ENCODE data around the gene NSDHL.

The NSDHL gene

DNA sequence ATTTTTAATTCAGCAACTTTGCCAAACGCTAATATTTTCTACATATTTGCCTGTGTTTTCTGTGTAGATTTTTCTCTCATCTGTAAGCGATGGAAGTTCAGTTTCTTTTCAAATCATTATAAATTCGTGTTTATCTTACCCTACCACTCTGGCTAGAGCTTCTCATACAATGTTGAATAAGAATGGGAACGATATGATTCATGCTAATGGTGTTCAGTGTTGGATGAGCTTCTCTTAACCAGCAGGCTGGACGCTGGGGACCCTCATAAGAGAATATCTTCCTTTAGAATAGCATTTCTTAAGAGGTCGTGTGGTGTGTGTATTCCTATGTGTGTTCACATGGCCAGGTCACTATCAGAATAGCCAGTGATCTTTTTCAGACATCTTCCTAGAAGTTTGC, 31.0 kb downstream of the NSDHL start:
- TF ChIP-seq, protein P1, sequence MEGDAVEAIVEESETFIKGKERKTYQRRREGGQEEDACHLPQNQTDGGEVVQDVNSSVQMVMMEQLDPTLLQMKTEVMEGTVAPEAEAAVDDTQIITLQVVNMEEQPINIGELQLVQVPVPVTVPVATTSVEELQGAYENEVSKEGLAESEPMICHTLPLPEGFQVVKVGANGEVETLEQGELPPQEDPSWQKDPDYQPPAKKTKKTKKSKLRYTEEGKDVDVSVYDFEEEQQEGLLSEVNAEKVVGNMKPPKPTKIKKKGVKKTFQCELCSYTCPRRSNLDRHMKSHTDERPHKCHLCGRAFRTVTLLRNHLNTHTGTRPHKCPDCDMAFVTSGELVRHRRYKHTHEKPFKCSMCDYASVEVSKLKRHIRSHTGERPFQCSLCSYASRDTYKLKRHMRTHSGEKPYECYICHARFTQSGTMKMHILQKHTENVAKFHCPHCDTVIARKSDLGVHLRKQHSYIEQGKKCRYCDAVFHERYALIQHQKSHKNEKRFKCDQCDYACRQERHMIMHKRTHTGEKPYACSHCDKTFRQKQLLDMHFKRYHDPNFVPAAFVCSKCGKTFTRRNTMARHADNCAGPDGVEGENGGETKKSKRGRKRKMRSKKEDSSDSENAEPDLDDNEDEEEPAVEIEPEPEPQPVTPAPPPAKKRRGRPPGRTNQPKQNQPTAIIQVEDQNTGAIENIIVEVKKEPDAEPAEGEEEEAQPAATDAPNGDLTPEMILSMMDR (IDR thresholded peaks at IDR 0.05; ENCODE audit: borderline replicate concordance, insufficient read depth, low read depth, low read length), result no peak
- no peak overlapping the region for H3K4me3 ChIP-seq (ENCODE audit: low read depth, low read length)

DNA sequence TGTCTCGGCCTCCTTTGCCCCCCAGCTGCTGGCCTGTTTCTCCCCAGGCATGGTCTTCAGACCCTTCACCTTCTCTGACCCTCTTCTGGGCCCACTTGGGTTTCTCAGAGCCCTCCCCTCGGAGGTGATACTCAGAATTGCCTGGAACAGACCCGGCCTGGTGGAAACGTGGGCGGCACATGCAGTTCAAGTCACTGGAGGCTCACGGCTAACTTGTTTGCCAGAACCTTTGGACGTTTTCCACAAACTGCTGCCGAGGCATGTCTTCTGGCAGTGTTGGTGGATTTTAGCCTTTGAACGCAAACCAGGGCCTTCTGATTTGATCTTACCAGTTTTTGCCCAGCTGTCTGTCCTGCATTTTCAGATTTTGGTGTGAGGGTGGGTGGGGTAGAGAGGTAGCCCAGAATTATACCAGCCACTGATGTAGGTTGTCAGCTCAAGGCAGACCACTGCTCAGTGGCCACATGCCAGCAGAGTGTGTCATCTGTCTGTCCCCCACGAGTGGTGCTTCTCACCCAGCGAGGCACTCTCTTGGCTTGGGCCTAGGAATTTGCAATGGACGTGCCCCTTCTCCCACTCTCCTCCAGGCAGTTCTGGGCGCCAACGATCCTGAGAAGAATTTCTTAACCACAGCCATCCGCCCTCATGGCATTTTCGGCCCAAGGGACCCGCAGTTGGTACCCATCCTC, 34.5 kb downstream of the NSDHL start:
- H3K4me3 ChIP-seq (ENCODE audit: low read depth, low read length), result no peak overlapping the region
- TF ChIP-seq, protein P1 (IDR thresholded peaks at IDR 0.05; ENCODE audit: borderline replicate concordance, insufficient read depth, low read depth, low read length), result no peak

DNA sequence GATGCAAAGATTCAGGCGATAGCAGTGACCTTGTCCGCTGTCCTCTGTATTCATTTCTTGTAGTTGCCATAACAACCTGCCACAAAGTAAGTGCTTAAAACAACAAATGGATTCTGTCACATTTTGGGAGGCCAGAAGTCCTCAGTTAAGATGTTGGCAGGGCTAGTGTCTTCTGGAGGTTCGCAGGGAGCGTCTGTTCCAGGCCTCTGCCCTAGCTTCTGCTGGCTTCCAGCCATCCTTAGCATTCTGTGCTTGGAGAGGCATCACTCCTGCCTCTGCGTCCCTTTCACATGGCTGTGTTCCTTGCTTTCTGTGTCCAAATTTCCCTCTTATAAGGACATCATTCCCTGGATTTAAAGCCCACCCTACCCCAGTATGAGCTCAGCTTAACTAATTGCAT, 35.5 kb downstream of the NSDHL start:
- no peak overlapping the region for H3K4me3 ChIP-seq (ENCODE audit: low read depth, low read length)
- TF ChIP-seq, protein P1 (IDR thresholded peaks at IDR 0.05; ENCODE audit: borderline replicate concordance, insufficient read depth, low read depth, low read length), result no peak

DNA sequence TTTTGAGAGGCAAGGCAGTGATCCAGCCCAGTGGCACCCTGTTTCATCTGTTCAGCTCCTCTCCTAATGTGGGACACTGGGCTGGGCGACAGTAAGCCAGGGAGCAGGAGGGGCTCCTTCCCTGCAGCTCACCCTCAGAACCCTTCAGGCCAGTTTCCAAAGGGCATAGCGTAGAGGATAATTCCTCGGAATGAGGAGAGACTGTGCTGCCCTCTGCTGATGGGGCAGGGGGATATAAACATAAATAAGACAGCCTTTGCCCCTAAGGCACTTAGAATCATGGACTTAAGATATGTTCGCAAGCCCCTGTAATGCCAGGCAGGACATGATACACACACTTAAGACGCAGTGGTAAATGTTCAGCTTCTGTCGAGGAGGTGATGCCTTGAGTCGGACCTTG, 39.1 kb downstream of the NSDHL start:
- no peak overlapping the region for H3K4me3 ChIP-seq (ENCODE audit: low read depth, low read length)

DNA sequence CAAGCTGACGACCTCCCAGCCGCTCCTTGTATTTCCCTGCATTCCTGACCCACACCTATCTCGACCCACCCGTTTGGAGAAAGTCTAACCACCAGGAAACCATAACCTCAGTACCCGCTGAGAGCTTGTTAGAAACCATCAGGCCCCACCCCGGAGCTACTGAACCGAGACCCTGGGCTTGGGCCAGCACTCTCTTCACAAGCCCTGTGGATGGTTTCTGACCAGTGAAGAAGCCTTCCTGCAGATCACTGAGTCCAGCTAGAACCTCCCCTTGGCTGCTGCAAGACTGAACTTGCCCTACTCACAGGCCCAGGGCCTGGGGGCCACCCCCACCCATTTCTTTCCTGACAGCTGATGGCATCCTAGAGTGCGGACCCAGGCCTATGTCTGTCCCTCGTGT, 40.4 kb downstream of the NSDHL start:
- H3K4me3 ChIP-seq (ENCODE audit: low read depth, low read length), result no peak overlapping the region
- TF ChIP-seq, protein P1 (IDR thresholded peaks at IDR 0.05; ENCODE audit: borderline replicate concordance, insufficient read depth, low read depth, low read length), result no peak

More for the DNA sequence above, 39.1 kb downstream of the NSDHL start:
- TF ChIP-seq, protein P1 (IDR thresholded peaks at IDR 0.05; ENCODE audit: borderline replicate concordance, insufficient read depth, low read depth, low read length), result no peak

DNA sequence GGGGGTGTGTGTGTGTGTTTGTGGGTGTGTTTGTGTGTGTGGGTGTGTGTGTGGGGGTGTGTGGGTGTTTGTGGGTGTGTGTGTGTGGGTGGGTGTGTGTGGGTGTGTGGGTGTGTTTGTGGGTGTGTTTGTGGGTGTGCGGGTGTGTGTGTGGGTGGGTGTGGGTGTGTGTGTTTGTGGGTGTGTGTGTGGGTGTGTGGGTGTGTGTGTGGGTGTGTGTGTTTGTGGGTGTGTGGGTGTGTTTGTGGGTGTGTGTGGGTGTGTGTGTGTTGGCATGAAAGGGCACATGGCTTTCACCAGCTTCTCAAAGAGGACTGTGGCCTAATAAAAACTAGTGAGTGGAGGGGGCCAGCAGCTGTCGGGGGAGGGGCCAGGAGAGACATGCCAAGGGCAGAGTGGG, 41.7 kb downstream of the NSDHL start:
- TF ChIP-seq, protein P1 (IDR thresholded peaks at IDR 0.05; ENCODE audit: borderline replicate concordance, insufficient read depth, low read depth, low read length), result no peak

DNA sequence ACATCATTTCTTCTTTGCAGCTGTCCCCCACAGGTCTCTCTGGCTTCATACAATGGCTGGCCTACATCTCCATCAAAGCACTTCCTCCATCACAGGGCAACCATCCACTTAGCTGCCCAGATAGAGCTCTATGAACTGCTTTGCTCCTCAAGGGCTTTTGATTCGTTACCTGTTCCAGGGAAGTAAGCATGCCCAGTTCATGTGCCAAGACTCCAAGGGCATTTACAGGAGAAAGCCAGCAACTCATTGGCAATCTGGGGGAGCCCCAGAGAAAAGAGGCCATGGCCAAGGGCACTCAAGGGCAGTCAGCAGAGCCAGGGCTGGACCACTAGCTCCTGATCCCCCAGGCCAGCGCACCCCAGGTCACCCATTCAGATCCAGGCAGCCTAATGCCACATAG, 42.5 kb downstream of the NSDHL start:
- no peak overlapping the region for H3K4me3 ChIP-seq (ENCODE audit: low read depth, low read length)
- TF ChIP-seq, protein P1 (IDR thresholded peaks at IDR 0.05; ENCODE audit: borderline replicate concordance, insufficient read depth, low read depth, low read length), result no peak

More for the DNA sequence above, 41.7 kb downstream of the NSDHL start:
- no peak overlapping the region for H3K4me3 ChIP-seq (ENCODE audit: low read depth, low read length)
